ENCODE measurements around the gene COL6A3.

COL6A3 gene

GRCh38 chr2:237319887-237320286, 94.1 kb downstream of the COL6A3 start:
- peak; percentile 71 for DNase-seq (ENCODE audit: low read depth)
- no peak overlapping the region for H3K4me3 ChIP-seq (ENCODE audit: control insufficient read depth, low read depth, low read length)
- TF ChIP-seq, protein P1, sequence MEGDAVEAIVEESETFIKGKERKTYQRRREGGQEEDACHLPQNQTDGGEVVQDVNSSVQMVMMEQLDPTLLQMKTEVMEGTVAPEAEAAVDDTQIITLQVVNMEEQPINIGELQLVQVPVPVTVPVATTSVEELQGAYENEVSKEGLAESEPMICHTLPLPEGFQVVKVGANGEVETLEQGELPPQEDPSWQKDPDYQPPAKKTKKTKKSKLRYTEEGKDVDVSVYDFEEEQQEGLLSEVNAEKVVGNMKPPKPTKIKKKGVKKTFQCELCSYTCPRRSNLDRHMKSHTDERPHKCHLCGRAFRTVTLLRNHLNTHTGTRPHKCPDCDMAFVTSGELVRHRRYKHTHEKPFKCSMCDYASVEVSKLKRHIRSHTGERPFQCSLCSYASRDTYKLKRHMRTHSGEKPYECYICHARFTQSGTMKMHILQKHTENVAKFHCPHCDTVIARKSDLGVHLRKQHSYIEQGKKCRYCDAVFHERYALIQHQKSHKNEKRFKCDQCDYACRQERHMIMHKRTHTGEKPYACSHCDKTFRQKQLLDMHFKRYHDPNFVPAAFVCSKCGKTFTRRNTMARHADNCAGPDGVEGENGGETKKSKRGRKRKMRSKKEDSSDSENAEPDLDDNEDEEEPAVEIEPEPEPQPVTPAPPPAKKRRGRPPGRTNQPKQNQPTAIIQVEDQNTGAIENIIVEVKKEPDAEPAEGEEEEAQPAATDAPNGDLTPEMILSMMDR (conservative IDR thresholded peaks at IDR 0.05; ENCODE audit: control insufficient read depth, insufficient read depth, low read depth, low read length), result no peak

DNA sequence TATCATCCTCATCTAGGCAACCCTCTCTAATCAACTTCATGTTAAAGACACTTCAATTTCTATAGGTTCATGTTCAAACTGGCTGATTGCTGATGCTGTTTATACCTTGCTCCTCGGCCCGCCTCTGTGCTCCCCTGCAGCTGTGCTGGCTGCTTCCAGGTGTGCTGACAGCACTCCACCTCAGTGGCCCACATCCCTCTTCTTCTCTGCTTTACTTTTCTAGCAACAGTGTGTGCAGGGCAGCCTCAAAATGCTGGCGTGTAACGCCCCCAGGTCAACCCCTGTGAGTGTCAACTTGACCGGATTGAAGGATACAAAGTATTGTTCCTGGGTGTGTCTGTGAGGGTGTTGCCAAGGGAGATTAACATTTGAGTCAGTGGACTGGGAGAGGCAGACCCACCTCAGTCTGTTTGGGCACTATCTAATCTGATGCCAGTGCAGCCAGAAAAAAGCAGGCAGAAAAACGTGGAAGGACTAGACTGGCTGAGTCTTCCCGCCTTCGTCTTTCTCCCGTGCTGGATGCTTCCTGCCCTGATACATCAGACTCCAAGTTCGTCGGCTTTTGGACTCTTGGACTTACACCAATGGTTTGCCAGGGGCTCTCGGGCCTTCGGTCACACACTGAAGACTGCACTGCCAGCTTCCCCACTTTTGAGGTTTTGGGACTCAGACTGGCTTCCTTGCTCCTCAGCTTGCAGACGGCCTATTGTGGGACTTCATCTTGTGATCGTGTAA, 94.7 kb downstream of the COL6A3 start:
- peak; percentile 74 for DNase-seq (ENCODE audit: low read depth)
- TF ChIP-seq, protein P1 (conservative IDR thresholded peaks at IDR 0.05; ENCODE audit: control insufficient read depth, insufficient read depth, low read depth, low read length), result no peak
- no peak overlapping the region for H3K4me3 ChIP-seq (ENCODE audit: control insufficient read depth, low read depth, low read length)

- no peak overlapping the region for H3K4me3 ChIP-seq (ENCODE audit: control insufficient read depth, low read depth, low read length)
- TF ChIP-seq, protein P1 (conservative IDR thresholded peaks at IDR 0.05; ENCODE audit: control insufficient read depth, insufficient read depth, low read depth, low read length), result no peak
- no peak for DNase-seq (ENCODE audit: low read depth)
Observed at GRCh38 chr2:237316339-237316738, 97.6 kb downstream of the COL6A3 start.

GRCh38 chr2:237315829-237316225, 98.1 kb downstream of the COL6A3 start:
- H3K4me3 ChIP-seq (ENCODE audit: control insufficient read depth, low read depth, low read length), result no peak overlapping the region
- TF ChIP-seq, protein P1 (conservative IDR thresholded peaks at IDR 0.05; ENCODE audit: control insufficient read depth, insufficient read depth, low read depth, low read length), result no peak
- no peak for DNase-seq (ENCODE audit: low read depth)

- TF ChIP-seq, protein P1 (conservative IDR thresholded peaks at IDR 0.05; ENCODE audit: control insufficient read depth, insufficient read depth, low read depth, low read length), result peak; percentile 22
- peak; percentile 93 for DNase-seq (ENCODE audit: low read depth)
- no peak overlapping the region for H3K4me3 ChIP-seq (ENCODE audit: control insufficient read depth, low read depth, low read length)
Observed at GRCh38 chr2:237315170-237315828, 98.7 kb downstream of the COL6A3 start.

GRCh38 chr2:237314681-237315080, 99.3 kb downstream of the COL6A3 start:
- H3K4me3 ChIP-seq (ENCODE audit: control insufficient read depth, low read depth, low read length), result no peak overlapping the region
- TF ChIP-seq, protein P1 (conservative IDR thresholded peaks at IDR 0.05; ENCODE audit: control insufficient read depth, insufficient read depth, low read depth, low read length), result no peak
- DNase-seq (ENCODE audit: low read depth), result no peak
